HCT116 (cell line): Measurements from ENCODE around the gene TUBB4B. TPM values are rescaled to one million over a fixed set of nuclear protein-coding genes. Genes with fewer than 3 reads are reported as not detected.

Experiments
- ATAC-seq: fragments of 200-7000 bp; cut with Tn5 transposase; 2 replicates; pipeline ENCODE4 v1.9.1; 2020; ENCODE audit warnings: mild to moderate bottlenecking, moderate library complexity
- BruUV-seq: library from RNA; stranded (reverse); fragments of 400-500 nt; replicated peaks from 2 replicates; lab custom pipeline; 2021; lab: Mats Ljungman, UMichigan
- CTCF ChIA-PET: fragments of 300-600 bp; sonication (Branson Sonifier 250); formaldehyde crosslinking; loops from one replicate; lab custom pipeline; 2021; ENCODE audit warnings: antibody characterized with exemption; lab: Charles Lee
- POLR2A ChIA-PET: fragments of 300-600, 350-600 bp; sonication (Branson Sonifier 250); formaldehyde crosslinking; loops from one replicate; lab custom pipeline; 2021; ENCODE audit warnings: antibody characterized with exemption; lab: Charles Lee
- RAD21 ChIA-PET, 2 experiments: fragments of 300-600 bp; sonication (Branson Sonifier 250); formaldehyde crosslinking; loops; one replicate each; lab custom pipeline; 2023; ENCODE audit warnings: low total read pairs in 2 of 2; ENCODE audit not compliant: uncharacterized antibody in 2 of 2, unreplicated experiment in 2 of 2, low non-redundant PET in 1 of 2; lab: Charles Lee
- DNase-seq: peaks from one replicate; pipeline ENCODE4 v3.0.0-alpha.2; 2010; ENCODE audit warnings: low read depth, low spot score
- H2AFZ ChIP-seq: fragments of 200-600 bp; shearing (Covaris generic), sonication (generic); 2 replicates; pipeline ENCODE4 v1.6.1; 2017; ENCODE audit warnings: low read depth, mixed run types, mixed read lengths, antibody characterized with exemption, low read length; ENCODE audit not compliant: poor library complexity, severe bottlenecking
- H3K27ac ChIP-seq: 2 replicates; pipeline ENCODE4 v1.5.1; 2012; ENCODE audit warnings: low read depth, low read length
- H3K27me3 ChIP-seq: fragments of 200-600 bp; sonication (generic); 2 replicates; pipeline ENCODE4 v1.6.1; 2016; ENCODE audit warnings: mixed run types, low read length, mixed read lengths; ENCODE audit not compliant: insufficient read depth
- H3K36me3 ChIP-seq, 2 experiments: fragments of 200-500 bp in 1 of 2; fragments of 200-600 bp in 1 of 2; sonication (Bioruptor generic) in 1 of 2; sonication (generic) in 1 of 2; 2 replicates each; pipeline versions ENCODE4 v1.5.1 to v1.6.1; 2014 to 2016; ENCODE audit warnings: low read length in 2 of 2, inconsistent platforms in 1 of 2, mixed read lengths in 1 of 2, mixed run types in 1 of 2; ENCODE audit not compliant: insufficient read depth in 2 of 2, control insufficient read depth in 1 of 2
- H3K4me1 ChIP-seq, 2 experiments: fragments of 200-600 bp in 1 of 2; sonication (generic) in 1 of 2; 2 replicates each; pipeline versions ENCODE4 v1.5.1 to v1.6.1; 2012 to 2017; ENCODE audit warnings: low read length in 2 of 2, inconsistent platforms in 1 of 2, mild to moderate bottlenecking in 1 of 2, mixed read lengths in 1 of 2, mixed run types in 1 of 2, moderate library complexity in 1 of 2; ENCODE audit not compliant: insufficient read depth in 2 of 2, control insufficient read depth in 1 of 2
- H3K4me2 ChIP-seq: fragments of 200-600 bp; sonication (generic); 2 replicates; pipeline ENCODE4 v1.6.1; 2017; ENCODE audit warnings: mixed run types, low read length, mixed read lengths
- H3K4me3 ChIP-seq, 2 experiments: fragments of 200-600 bp in 1 of 2; sonication (generic) in 1 of 2; replicated peaks in 1 of 2; 2 replicates each; pipeline ENCODE4 v1.5.1; 2011 to 2016; ENCODE audit warnings: low read length in 2 of 2, control low read depth in 1 of 2, low read depth in 1 of 2, mild to moderate bottlenecking in 1 of 2, mixed read lengths in 1 of 2, mixed run types in 1 of 2
- H3K79me2 ChIP-seq: fragments of 200-600 bp; sonication (generic); 2 replicates; pipeline ENCODE4 v1.6.1; 2017; ENCODE audit warnings: mild to moderate bottlenecking, mixed run types, low read length, moderate library complexity, mixed read lengths; ENCODE audit not compliant: insufficient read depth
- H3K9ac ChIP-seq: fragments of 200-600 bp; sonication (generic); 2 replicates; pipeline ENCODE4 v1.6.1; 2016; ENCODE audit warnings: low read length, mixed read lengths
- H3K9me2 ChIP-seq: fragments of 200-600 bp; sonication (generic), shearing (Covaris generic); 2 replicates; pipeline ENCODE4 v1.6.1; 2017; ENCODE audit warnings: mixed run types, mild to moderate bottlenecking, moderate library complexity; ENCODE audit not compliant: insufficient read depth
- H3K9me3 ChIP-seq, 2 experiments: fragments of 200-500 bp in 1 of 2; fragments of 200-600 bp in 1 of 2; sonication (Bioruptor generic) in 1 of 2; sonication (generic) in 1 of 2; 2 replicates each; pipeline ENCODE4 v1.6.1; 2014 to 2017; ENCODE audit warnings: low read length in 2 of 2, mixed read lengths in 2 of 2, inconsistent platforms in 1 of 2, low read depth in 1 of 2, mild to moderate bottlenecking in 1 of 2, mixed run types in 1 of 2, moderate library complexity in 1 of 2; ENCODE audit not compliant: control insufficient read depth in 1 of 2, insufficient read depth in 1 of 2
- H4K20me1 ChIP-seq: fragments of 200-600 bp; sonication (generic), shearing (Covaris generic); 2 replicates; pipeline ENCODE4 v1.6.1; 2017; ENCODE audit warnings: mixed run types, mild to moderate bottlenecking, moderate library complexity; ENCODE audit not compliant: insufficient read depth
- CEBPB ChIP-seq: IDR thresholded peaks from 2 replicates; pipeline ENCODE4 v1.6.1; 2012; ENCODE audit warnings: low read depth
- ELF1 ChIP-seq: IDR thresholded peaks from 2 replicates; pipeline ENCODE4 v1.6.1; 2012; ENCODE audit warnings: low read depth, borderline replicate concordance
- EZH2phosphoT487 ChIP-seq: fragments of 200-600 bp; IDR thresholded peaks from 2 replicates; pipeline ENCODE4 v1.6.1; 2018; ENCODE audit warnings: antibody characterized with exemption, borderline replicate concordance
- FOSL1 ChIP-seq: IDR thresholded peaks from 2 replicates; pipeline ENCODE4 v1.6.1; 2012; ENCODE audit warnings: low read depth
- MAX ChIP-seq: IDR thresholded peaks from 2 replicates; pipeline ENCODE4 v1.6.1; 2012
- POLR2AphosphoS5 ChIP-seq: IDR thresholded peaks from 2 replicates; pipeline ENCODE4 v1.6.1; 2011; ENCODE audit warnings: mild to moderate bottlenecking, low read depth, low read length, moderate library complexity
- REST ChIP-seq: IDR thresholded peaks from 2 replicates; pipeline ENCODE4 v1.6.1; 2012; ENCODE audit warnings: low read depth
- SP1 ChIP-seq: IDR thresholded peaks from 2 replicates; pipeline ENCODE4 v1.6.1; 2012; ENCODE audit warnings: low read depth
- SRF ChIP-seq: IDR thresholded peaks from 2 replicates; pipeline ENCODE4 v1.6.1; 2012; ENCODE audit warnings: low read depth
- TCF7L2 ChIP-seq: IDR thresholded peaks from 2 replicates; pipeline ENCODE4 v1.7.0; 2011; ENCODE audit warnings: borderline replicate concordance, inconsistent platforms; ENCODE audit not compliant: insufficient read depth, insufficient read length; ENCODE audit errors: extremely low read depth
- YY1 ChIP-seq: IDR thresholded peaks from 2 replicates; pipeline ENCODE4 v1.6.1; 2011; ENCODE audit warnings: low read length, low read depth, moderate library complexity, mild to moderate bottlenecking; ENCODE audit not compliant: insufficient replicate concordance; ENCODE audit errors: extremely low read depth
- ZBTB33 ChIP-seq: IDR thresholded peaks from 2 replicates; pipeline ENCODE4 v1.6.1; 2011; ENCODE audit warnings: mild to moderate bottlenecking, low read length, moderate library complexity; ENCODE audit not compliant: insufficient replicate concordance; ENCODE audit errors: extremely low read depth
- ZFX ChIP-seq: fragments of 450-650 bp; IDR thresholded peaks from 2 replicates; pipeline ENCODE4 v1.6.1; 2017
- ZNF274 ChIP-seq: fragments of 200-500 bp; sonication (Bioruptor generic); IDR thresholded peaks from 2 replicates; pipeline ENCODE4 v1.6.1; 2014; ENCODE audit warnings: mild to moderate bottlenecking, low read depth, low read length, inconsistent platforms
- intact Hi-C: fragments of 100-400 bp; cut with micrococcal nuclease; formaldehyde crosslinking; loops from 2 replicates; pipeline ENCODE4 v1.10.0; 2022
- total RNA-seq: library from RNA; stranded (reverse); gene quantifications from one replicate; pipeline ENCODE4 v1.2.1, GENCODE V29; 2021; ENCODE audit not compliant: unreplicated experiment

Gene TUBB4B
- total RNA-seq, 1 experiment from 2014 or later = 502 TPM

GRCh38 chr9:137293094-137293481 lies 52.0 kb downstream of the TUBB4B start:
- Histone ChIP-seq H4K20me1 (no peaks in the 10 kb centered on the region), H3K79me2 (no peaks in the 10 kb centered on the region), H3K9me3 (no peaks in the 10 kb centered on the region), H3K4me2 (no peak overlapping the region), H2AFZ (no peak overlapping the region), H3K9ac (no peak overlapping the region), H3K36me3 (no peaks in the 10 kb centered on the region), H3K4me3 (no peak overlapping the region), H3K27me3 (no peaks in the 10 kb centered on the region), H3K27ac (no peak overlapping the region), H3K9me2 (no peaks in the 10 kb centered on the region), H3K4me1 (peaks cover 22 to 45% of the 10 kb centered on the region in 2 experiments)
- BruUV-seq = no TSS peak
- intact Hi-C loops = loop anchor here (5.0 kb wide), 1 partner anchor 129 kb away; the partner anchor contains the start of genes EXD3 and NOXA1
- ChIA-PET CTCF (no interaction called here), POLR2A (no interaction called here), RAD21 (no interaction called here)
- ATAC-seq (no peak), DNase-seq (no peak)
- no peak for TF ChIP-seq FOSL1
- TF ChIP-seq ZBTB33 = no peak
- TF ChIP-seq EZH2phosphoT487 = no peak
- no peak for TF ChIP-seq SRF
- TF ChIP-seq YY1 = no peak
- TF ChIP-seq ZNF274 = no peak
- no peak for TF ChIP-seq SP1
- no peak for TF ChIP-seq TCF7L2
- no peak for TF ChIP-seq MAX
- TF ChIP-seq ELF1 = no peak
- TF ChIP-seq REST = no peak
- TF ChIP-seq POLR2AphosphoS5 = no peak
- no peak for TF ChIP-seq CEBPB
- TF ChIP-seq ZFX = no peak
